ENCODE measurements around the gene PSME3IP1.
"Not testable (repeated sequence)": the region's sequence is repeated elsewhere in the genome, so short reads cannot be mapped to it uniquely, and the experiment has no call there.

PSME3IP1 gene

GRCh38 chr16:57208926-57209325 lies 23.1 kb upstream of the PSME3IP1 start:
- TF ChIP-seq ZFX (IDR thresholded peaks at IDR 0.05) (no peak), CTCF (conservative IDR thresholded peaks at IDR 0.05) (no peak)

GRCh38 chr16:57204675-57205074 lies 18.8 kb upstream of the PSME3IP1 start:
- TF ChIP-seq ZFX (IDR thresholded peaks at IDR 0.05) (no peak), CTCF (conservative IDR thresholded peaks at IDR 0.05) (no peak; the same call in 1 of the 2 replicates)
- H3K27ac ChIP-seq, result no peak overlapping the region

More at GRCh38 chr16:57208926-57209325, 23.1 kb upstream of the PSME3IP1 start:
- no peak overlapping the region for H3K27ac ChIP-seq

GRCh38 chr16:57203451-57203850 lies 17.6 kb upstream of the PSME3IP1 start:
- no peak overlapping the region for H3K27ac ChIP-seq
- no peak for TF ChIP-seq CTCF (conservative IDR thresholded peaks at IDR 0.05)
- no peak for TF ChIP-seq ZFX (IDR thresholded peaks at IDR 0.05)

GRCh38 chr16:57202095-57202886 lies 16.5 kb upstream of the PSME3IP1 start:
- TF ChIP-seq CTCF (conservative IDR thresholded peaks at IDR 0.05) (no peak), ZFX (IDR thresholded peaks at IDR 0.05) (no peak)
- no peak overlapping the region for H3K27ac ChIP-seq

GRCh38 chr16:57200926-57201325 lies 15.1 kb upstream of the PSME3IP1 start:
- not testable (repeated sequence) for H3K27ac ChIP-seq

GRCh38 chr16:57200321-57200720 lies 14.5 kb upstream of the PSME3IP1 start:
- not testable (repeated sequence) for H3K27ac ChIP-seq

GRCh38 chr16:57196753-57197152 lies 10.9 kb upstream of the PSME3IP1 start:
- no peak for TF ChIP-seq CTCF (conservative IDR thresholded peaks at IDR 0.05)
- no peak for TF ChIP-seq ZFX (IDR thresholded peaks at IDR 0.05)
- no peak overlapping the region for H3K27ac ChIP-seq

GRCh38 chr16:57196286-57196685 lies 10.4 kb upstream of the PSME3IP1 start:
- H3K27ac ChIP-seq, result no peak overlapping the region
- TF ChIP-seq ZFX (IDR thresholded peaks at IDR 0.05) (no peak), CTCF (conservative IDR thresholded peaks at IDR 0.05) (no peak)
